Stimulated activated CD8-positive, alpha-beta memory T cell treated with anti-CD3 and anti-CD28 coated beads, Interleukin-15, amount 100 ng/mL, for 1 hour (primary cell): ENCODE results near the gene EME1.
A peak's percentile ranks its signal among the peaks of the same experiment; 100 is the strongest.
"Not testable (repeated sequence)": the region's sequence is repeated elsewhere in the genome, so short reads cannot be mapped to it uniquely, and the experiment has no call there.

Experiments used
- DNase-seq: peaks from one replicate; pipeline ENCODE4 v3.0.0-alpha.2; 2020; ENCODE audit warnings: low read depth

EME1 gene

DNA sequence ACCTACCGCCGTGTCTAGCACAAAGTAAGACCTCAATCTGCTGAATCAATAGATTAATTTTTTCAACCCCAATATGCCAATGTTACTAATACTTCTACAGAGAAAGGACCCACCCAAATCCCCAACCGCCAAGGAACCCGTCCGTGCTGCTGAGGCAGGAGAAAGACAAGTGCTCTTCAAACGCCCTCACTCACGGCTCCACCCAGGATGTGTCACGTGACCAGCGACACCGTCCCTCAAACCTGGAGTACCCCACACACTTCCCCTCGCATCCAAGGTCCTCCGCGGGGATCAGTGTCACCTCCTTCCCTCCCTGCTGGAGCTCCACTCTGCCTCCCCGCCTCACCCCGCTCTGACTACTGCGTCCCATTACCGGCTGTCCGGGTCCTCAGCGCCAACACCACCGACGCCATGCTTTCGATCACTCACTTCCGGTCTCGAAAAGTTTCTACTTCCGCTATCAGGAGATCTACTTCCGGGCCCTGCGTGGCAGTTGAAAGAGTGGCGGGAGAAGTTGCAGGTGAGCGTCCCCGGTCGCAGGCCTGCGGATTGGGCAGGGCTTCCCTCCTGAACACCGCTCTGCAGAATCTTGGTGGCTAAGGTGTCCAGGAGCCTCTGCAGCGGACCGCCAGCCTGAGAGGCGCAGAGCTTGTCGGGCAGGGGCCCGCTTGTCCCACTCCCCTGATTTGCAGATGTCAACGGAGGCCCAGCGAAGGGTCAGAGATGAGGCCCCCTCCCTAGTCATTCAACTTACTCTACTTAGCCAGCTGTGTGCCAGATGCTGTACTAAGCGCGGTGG lies at the start of gene EME1, which contains the start of gene MRPL27:
Gene EME1, plus strand, starts transcription at position 472 of the 799 bp plus-strand sequence. CDS start 1,980 bp downstream, outside the sequence.
Gene MRPL27, minus strand, starts transcription at position 427 of the 799 bp plus-strand sequence. Its CDS starts 14 bp downstream, at position 413.
- peak; percentile 73 for DNase-seq

DNA sequence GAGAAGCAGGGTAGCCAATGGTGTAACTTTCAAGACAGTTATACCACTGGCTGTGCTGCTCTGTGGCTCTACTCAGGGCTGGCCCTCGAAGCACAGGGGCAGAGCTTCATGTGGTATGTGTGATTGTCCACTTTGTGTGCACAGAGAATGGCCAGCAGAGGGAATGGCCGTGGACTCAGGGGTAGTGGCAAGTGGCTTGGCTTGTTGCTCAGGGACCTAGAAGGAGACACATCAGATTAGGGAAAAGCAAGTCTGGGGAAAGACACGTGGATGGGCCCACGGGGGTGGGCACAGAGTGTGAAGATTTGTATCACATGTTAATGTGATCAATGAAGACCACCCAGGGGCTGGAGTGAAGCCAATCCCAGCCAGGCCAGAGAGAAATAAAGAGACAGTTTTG lies 47.1 kb upstream of the EME1 start:
- no peak for DNase-seq

GRCh38 chr17:50326831-50327364 lies 46.1 kb upstream of the EME1 start:
- no peak for DNase-seq

DNA sequence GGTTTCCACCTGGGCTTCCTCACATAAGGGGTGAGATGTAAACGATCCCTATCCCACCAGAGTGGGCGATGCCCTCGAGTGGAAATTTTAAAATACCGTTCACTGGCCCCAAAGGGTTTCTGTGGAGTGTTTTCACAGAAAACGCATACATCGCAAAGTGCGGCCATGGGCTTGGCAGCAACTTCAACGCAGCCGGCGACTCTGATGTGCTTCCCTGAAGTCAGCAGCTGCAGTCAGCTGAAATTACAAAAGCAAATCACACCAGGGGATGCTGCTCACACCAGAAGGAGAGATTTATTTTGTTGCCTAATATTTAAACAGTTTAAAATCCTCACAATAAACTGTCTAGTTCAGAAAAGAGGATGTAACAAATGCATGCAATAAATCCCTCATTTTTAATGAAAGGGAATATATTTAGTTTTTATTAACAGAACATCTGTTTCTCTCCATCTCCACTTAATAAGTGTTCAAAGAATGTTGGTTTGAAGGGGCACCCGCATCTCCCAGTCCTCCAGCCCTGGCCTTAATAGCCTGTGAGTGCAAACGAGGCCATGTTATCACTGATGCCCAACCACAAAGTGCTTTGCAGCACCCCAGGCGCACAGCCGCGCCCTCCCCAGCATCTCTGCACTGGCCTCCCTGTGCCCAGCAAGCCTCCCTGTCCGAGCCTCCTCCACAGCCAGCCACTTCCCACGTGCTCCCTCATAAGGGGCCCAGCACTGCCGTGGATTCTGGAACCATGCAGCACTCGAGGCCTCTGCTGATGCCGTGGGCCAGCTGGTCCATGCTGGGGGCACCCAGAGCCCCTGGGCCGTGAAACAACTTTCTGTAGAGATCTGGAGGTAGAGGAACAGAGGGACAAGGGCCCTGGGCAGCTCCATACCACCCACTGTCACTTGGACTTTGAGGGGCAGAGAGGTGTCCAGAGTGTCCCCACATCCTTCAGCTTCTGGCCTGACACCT lies 44.4 kb upstream of the EME1 start:
- no peak for DNase-seq

GRCh38 chr17:50329716-50330115 lies 43.3 kb upstream of the EME1 start:
- no peak for DNase-seq

DNA sequence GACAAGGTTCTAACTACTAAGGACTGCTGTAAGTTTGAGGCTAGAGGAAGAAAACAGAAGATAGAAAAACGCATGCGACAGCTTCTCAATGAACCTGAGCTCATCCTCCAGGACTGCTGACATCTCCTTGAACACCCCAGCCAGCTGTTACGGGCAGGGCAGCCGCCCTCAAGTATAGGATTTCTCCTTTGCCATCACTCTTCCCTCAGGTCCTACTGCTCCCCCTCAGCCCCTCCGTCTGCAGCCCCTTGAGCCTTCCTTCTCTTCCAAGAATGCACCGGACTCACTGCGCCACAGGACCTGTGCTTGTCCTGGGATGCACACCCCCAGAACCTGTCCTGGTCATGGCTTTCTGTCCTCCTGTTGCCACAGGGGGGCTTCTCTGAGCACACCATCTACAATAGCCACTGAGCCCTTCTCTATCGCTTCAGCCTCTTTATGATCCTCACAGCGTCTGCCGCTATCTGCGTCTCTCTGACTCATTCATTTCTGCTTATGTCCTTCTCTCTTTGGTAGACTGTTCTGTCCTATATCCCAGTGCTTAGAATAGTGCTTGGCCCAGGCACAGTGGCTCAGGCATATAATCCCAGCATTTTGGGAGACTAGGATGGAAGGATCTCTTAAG lies 42.8 kb upstream of the EME1 start:
- no peak for DNase-seq

- DNase-seq, result no peak
Measured at GRCh38 chr17:50331085-50331791, 41.8 kb upstream of the EME1 start.

GRCh38 chr17:50332196-50332595 lies 40.8 kb upstream of the EME1 start:
- DNase-seq, result no peak

GRCh38 chr17:50333291-50334057 lies 39.6 kb upstream of the EME1 start:
- not testable (repeated sequence) for DNase-seq

GRCh38 chr17:50337956-50338355 lies 35.1 kb upstream of the EME1 start:
- DNase-seq, result no peak

DNA sequence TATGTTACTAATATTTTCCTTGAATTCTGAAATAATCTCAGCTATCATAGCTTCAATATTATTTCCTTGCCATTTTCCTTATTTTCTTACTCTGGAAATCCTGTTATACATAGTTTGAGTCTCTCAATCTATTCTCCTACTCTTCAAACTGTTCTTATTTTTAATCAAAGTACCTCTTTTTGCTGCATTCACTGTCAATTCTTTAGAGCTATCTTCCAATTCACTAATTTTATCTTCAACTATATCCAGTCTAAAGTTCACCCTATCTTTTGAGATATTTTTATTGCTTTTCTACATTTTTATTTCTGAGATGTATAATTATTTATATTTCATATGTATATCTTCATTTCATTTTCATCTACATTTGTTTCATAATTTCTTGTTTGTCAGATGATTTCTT lies 34.4 kb upstream of the EME1 start:
- no peak for DNase-seq

DNA sequence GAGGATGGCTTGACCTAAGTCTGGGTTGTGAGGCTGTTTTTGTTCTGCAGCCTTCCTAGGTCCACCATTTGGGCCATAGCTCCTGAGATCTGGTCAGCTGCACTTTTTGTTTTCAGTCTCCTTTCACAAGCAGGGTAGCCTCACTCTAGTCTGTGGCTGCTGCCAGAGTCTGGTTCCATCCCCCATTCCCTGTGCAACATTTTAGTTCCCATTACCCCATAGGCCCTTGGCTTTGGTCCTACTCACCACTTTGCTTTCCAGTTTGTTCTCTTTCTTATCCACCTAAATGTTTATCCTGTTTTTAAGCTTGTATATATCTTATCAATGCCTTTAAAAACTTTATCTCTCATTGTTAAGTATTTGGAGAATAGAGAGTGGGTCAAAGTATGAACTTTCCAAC lies 33.6 kb upstream of the EME1 start:
- DNase-seq, result no peak

DNA sequence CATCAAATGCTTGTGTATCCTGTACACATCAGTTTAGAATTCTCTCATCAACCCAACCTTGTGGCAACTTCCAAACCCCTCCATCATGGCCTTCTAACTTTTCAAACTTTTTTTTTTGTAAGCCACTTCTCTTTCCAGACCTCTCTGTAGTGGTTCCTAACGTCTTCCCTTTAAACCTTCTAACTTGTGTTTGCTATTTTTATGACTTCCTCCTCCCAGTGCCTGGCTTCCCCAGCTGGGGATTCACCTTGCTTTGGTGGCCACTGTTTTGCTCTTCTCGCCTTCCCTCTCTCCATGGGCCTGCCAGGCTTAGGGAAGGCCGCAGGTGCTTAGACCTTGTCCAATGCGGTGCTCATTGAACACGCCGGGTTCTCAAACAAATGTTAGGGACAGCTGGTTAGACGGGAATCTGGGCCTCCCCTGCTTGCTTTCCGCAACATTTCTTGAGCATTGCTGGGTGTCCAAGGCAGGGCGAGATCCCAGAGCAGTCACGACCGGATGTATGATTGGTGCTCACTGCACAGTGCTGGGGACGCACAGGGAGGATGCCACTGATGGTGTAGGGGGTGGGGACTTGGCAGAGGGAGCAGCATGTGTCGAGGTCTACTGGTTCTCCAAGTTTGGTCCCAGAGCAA lies 28.2 kb upstream of the EME1 start:
- DNase-seq, result no peak

DNA sequence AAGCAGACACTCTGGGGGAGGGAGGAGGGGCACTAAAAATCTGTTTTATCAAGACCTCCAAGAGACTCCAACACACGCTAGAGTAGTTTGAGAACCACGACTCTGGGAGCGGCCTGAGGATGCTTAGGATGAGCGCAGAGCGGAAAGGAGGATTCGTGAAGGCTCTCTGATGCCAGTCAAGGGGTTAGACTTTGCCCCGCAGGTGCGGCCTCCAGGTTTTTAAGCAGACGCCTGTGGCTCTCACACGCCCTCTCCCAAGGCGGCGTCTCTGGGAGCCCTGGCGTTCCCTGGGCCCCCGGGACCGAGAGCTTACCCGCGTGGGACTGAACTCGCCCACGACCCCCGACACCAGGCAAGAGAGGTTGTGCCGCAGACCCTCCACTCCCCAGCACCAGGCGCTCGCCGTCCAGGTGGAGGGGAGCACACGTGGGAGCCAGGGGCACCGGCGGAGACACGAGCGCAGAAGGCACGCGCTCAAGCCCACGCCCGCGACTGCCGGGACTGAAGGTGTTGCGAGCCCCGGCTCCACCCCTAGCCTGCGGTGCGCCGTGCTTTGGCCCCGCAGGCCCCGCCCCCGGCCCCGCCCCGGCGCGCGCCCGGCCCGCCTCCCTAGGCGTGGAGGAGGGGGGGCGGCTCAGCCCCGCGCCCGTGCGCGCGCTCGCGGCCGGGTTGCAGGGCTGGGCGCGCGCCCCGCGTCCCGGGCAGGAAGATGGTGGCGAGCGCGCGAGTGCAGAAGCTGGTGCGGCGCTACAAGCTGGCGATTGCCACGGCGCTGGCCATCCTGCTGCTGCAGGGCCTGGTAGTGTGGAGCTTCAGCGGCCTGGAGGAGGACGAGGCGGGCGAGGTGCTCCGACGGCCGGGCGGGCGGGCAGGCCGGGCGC lies 27.4 kb upstream of the EME1 start, which contains the start of gene XYLT2:
Gene XYLT2, plus strand, starts transcription at position 695 of the 881 bp plus-strand sequence. Its CDS starts 15 bp downstream, at position 710.
- peak; percentile 77 for DNase-seq

DNA sequence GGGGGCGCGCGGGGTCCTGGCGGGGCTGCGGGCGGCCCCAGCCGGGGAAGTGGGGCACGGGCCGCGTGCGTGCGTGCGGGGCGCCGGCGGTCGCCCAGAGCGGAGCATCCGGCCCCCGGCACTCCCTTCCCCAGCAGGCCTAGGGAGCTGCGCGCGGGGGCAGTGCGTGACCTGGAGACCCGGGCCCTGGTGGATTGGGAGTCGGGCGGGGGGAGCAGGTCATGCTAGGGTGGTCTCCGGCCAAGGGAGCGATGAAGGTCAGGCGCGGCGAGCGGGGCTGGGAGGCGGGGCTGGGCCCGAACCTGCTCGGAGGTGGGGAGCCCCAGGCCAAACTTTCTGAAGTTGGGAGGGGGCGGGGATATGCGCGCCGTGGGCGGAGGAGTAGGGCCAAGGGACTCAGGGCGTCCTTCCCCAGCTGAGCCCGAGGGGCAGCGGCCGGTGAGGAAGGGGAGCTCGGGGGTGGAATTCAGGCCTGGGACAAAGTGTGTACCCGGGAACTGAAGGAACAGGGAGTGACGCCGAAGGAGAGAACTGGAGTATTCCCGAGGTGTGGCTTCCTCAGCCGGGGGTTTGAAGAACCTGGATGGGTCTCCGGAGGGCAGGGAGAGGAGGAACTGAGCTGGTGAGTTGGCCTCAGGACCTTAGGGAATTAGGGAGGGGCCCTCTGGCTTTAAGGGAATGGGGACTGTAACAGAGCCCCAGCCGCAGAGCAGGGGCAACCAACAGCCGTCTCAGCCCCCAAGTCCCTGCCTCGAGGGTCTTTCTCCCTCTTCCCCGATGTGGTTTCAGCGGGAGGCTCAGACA lies 26.5 kb upstream of the EME1 start:
- DNase-seq, result no peak

DNA sequence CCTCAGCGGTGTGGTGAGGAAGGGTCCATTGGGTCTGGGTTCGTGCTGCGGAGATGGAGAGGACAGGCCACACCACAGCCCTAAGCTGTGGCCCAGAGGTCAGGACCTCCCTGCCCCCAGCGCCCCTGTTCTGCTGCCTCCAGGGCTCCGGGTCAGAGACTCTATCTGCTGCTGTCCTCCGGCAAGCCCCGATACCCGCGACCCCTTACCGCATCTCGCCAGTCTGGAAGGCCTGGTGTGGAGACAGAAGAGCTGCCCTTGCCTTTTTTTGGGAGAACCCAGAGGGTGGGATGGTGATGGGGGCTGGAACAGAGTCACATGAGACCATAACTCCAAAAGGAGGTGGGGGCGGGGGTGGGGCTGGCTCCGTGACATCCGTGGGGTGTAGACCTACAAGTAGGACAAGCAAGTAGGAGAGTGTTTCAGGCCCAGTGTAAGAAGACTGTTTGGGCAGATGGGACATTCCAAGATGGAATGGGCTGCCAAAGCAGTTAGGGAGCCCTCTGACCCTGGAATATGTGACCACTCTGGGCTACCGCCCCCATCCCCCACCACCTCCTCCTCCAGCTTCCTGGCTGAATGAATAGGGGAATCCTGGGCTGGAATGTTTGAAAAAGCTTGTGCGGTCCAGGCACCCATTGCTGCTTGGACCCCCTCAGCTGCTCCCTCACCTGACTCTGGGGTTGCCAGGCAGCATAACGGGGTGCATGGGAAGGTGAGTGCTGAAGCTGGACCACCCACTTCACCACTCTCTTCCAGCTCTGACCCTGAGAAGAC lies 25.7 kb upstream of the EME1 start:
- DNase-seq, result no peak

DNA sequence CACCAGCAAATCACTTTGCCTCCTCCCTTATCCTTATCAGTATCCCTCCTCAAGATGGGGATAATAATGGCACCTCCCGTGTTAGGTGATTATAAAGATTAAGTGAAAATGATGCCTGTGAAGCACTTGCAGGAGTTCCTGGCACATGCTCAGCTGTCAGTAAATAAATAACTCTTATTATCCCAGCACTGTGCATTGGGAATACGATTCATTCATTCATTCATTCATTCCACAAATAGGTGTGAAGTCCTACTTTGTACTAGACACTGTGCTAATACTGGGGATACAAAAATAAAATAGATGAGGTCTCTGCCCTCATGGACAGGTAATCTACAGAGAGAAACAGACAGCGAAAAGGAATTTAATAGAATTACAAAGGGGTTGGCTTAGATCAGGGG lies 25.1 kb upstream of the EME1 start:
- DNase-seq, result no peak
